SU-DHL-6 (cell line): ENCODE data around the gene NPM1.

Experiments used
- EZH2phosphoT487 ChIP-seq: fragments of 200-600 bp; sonication (generic), shearing (Covaris generic); conservative IDR thresholded peaks from 2 replicates; pipeline ENCODE4 v1.6.1; 2018; ENCODE audit warnings: mild to moderate bottlenecking, antibody characterized with exemption, low read length, moderate library complexity, mixed read lengths
- TF ChIP-seq, protein P1 (sequence below): fragments of 200-600 bp; sonication (generic); IDR thresholded peaks from one replicate; pipeline ENCODE4 v1.5.1; 2017; ENCODE audit warnings: antibody characterized with exemption, mild to moderate bottlenecking, low read length, moderate library complexity; ENCODE audit not compliant: insufficient read depth, poor library complexity, severe bottlenecking

DNA sequence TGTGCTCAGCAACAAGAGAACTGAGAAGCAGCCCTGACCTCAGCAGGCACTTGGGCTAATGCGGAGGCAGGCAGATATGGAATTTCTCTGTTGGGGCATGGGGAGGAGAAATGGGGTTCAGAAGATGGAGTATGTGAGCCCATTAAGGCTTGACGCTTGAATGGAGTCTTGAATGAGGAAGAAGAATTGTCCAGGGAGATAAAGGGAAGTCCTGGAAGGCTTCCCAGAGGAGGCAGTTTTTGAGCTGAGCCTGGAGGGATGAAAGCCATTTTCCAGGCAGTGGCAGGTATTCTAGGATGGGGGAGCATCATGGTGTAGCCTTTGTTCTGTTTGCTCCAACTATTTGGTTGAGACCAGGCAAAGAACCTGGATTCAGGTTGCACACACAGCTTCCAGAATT is 66.3 kb downstream of the NPM1 start:
- TF ChIP-seq, protein P1, sequence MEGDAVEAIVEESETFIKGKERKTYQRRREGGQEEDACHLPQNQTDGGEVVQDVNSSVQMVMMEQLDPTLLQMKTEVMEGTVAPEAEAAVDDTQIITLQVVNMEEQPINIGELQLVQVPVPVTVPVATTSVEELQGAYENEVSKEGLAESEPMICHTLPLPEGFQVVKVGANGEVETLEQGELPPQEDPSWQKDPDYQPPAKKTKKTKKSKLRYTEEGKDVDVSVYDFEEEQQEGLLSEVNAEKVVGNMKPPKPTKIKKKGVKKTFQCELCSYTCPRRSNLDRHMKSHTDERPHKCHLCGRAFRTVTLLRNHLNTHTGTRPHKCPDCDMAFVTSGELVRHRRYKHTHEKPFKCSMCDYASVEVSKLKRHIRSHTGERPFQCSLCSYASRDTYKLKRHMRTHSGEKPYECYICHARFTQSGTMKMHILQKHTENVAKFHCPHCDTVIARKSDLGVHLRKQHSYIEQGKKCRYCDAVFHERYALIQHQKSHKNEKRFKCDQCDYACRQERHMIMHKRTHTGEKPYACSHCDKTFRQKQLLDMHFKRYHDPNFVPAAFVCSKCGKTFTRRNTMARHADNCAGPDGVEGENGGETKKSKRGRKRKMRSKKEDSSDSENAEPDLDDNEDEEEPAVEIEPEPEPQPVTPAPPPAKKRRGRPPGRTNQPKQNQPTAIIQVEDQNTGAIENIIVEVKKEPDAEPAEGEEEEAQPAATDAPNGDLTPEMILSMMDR, result no peak
- no peak for TF ChIP-seq EZH2phosphoT487
